Astrocyte (in vitro differentiated cells and primary cell): ENCODE results near the gene RASGRF2. TPM values are rescaled to one million over a fixed set of nuclear protein-coding genes. Genes with fewer than 3 reads are reported as not detected.

Experiments used
- DNase-seq: peaks from one replicate; pipeline ENCODE4 v3.0.0-alpha.2; 2010; ENCODE audit warnings: low read depth
- FAIRE-seq: peaks from 2 replicates; lab custom pipeline; 2011; peaks lifted over from hg19 to GRCh38; lab: Jason Lieb, UNC
- H2AFZ ChIP-seq: 2 replicates; pipeline ENCODE4 v1.6.0; 2012; ENCODE audit warnings: low read depth, low read length, inconsistent platforms
- H3K27ac ChIP-seq: 2 replicates; pipeline ENCODE4 v1.5.1; 2011; ENCODE audit warnings: low read depth, low read length, inconsistent platforms
- H3K27me3 ChIP-seq: 2 replicates; pipeline ENCODE4 v1.6.0; 2011; ENCODE audit warnings: low read length, inconsistent platforms; ENCODE audit not compliant: insufficient read depth
- H3K36me3 ChIP-seq: 2 replicates; pipeline ENCODE4 v1.5.1; 2011; ENCODE audit warnings: low read length, inconsistent platforms; ENCODE audit not compliant: insufficient read depth
- H3K4me1 ChIP-seq: 2 replicates; pipeline ENCODE4 v1.5.1; 2011; ENCODE audit warnings: low read length, inconsistent platforms; ENCODE audit not compliant: insufficient read depth
- H3K4me2 ChIP-seq: 2 replicates; pipeline ENCODE4 v1.6.0; 2012; ENCODE audit warnings: low read length, inconsistent platforms
- H3K4me3 ChIP-seq: 2 replicates; pipeline ENCODE4 v1.5.1; 2011; ENCODE audit warnings: low read depth, mild to moderate bottlenecking, low read length, inconsistent platforms; ENCODE audit not compliant: insufficient read depth
- H3K79me2 ChIP-seq: 2 replicates; pipeline ENCODE4 v1.6.0; 2012; ENCODE audit warnings: mild to moderate bottlenecking, low read length, inconsistent platforms; ENCODE audit not compliant: insufficient read depth
- H3K9ac ChIP-seq: 2 replicates; pipeline ENCODE4 v1.6.0; 2012; ENCODE audit warnings: mild to moderate bottlenecking, low read length, inconsistent platforms
- H3K9me3 ChIP-seq: 2 replicates; pipeline ENCODE4 v1.5.1; 2012; ENCODE audit warnings: low read depth, mild to moderate bottlenecking, low read length, inconsistent platforms; ENCODE audit not compliant: insufficient read depth
- H4K20me1 ChIP-seq: 2 replicates; pipeline ENCODE4 v1.6.0; 2012; ENCODE audit warnings: low read length, inconsistent platforms; ENCODE audit not compliant: insufficient read depth
- H3K27ac Mint-ChIP-seq: one replicate; pipeline ENCODE4 v1.8.0; 2021; ENCODE audit warnings: mild to moderate bottlenecking, mixed read lengths; ENCODE audit not compliant: unreplicated experiment
- H3K27me3 Mint-ChIP-seq: one replicate; pipeline ENCODE4 v1.8.0; 2021; ENCODE audit warnings: low read depth, mixed read lengths; ENCODE audit not compliant: unreplicated experiment
- H3K36me3 Mint-ChIP-seq: one replicate; pipeline ENCODE4 v1.8.0; 2021; ENCODE audit warnings: low read depth, mixed read lengths; ENCODE audit not compliant: unreplicated experiment
- H3K4me1 Mint-ChIP-seq: one replicate; pipeline ENCODE4 v1.8.0; 2021; ENCODE audit warnings: low read depth, mixed read lengths; ENCODE audit not compliant: unreplicated experiment
- H3K4me3 Mint-ChIP-seq: one replicate; pipeline ENCODE4 v1.8.0; 2021; ENCODE audit warnings: mild to moderate bottlenecking, moderate library complexity, mixed read lengths; ENCODE audit not compliant: unreplicated experiment
- H3K9me3 Mint-ChIP-seq: one replicate; pipeline ENCODE4 v1.8.0; 2021; ENCODE audit warnings: mild to moderate bottlenecking, mixed read lengths; ENCODE audit not compliant: unreplicated experiment
- CTCF ChIP-seq: IDR thresholded peaks from 2 replicates; pipeline ENCODE4 v1.5.1; 2011; ENCODE audit warnings: low read depth, mild to moderate bottlenecking, inconsistent platforms, low read length, moderate library complexity; ENCODE audit not compliant: insufficient read depth
- EZH2 ChIP-seq: IDR thresholded peaks from 2 replicates; pipeline ENCODE4 v1.6.1; 2012; ENCODE audit warnings: mild to moderate bottlenecking, low read length, inconsistent platforms; ENCODE audit not compliant: insufficient read depth
- total RNA-seq: library from RNA; stranded (reverse); gene quantifications from 2 replicates; pipeline ENCODE4 v1.2.1, GENCODE V29; 2021

The RASGRF2 gene
- total RNA-seq, 1 donor from 2014 or later: 8.0 TPM

GRCh38 chr5:80988419-80988935 lies 28.3 kb downstream of the RASGRF2 start:
- no peaks in the 10 kb centered on the region for H3K36me3 ChIP-seq
- H3K9me3 ChIP-seq: no peaks in the 10 kb centered on the region
- no peaks in the 10 kb centered on the region for H3K27me3 ChIP-seq
- H3K4me3 ChIP-seq: no peak overlapping the region
- no peak overlapping the region for H2AFZ ChIP-seq
- H3K4me1 ChIP-seq: no peaks in the 10 kb centered on the region
- no peaks in the 10 kb centered on the region for H3K79me2 ChIP-seq
- H3K9me3 Mint-ChIP-seq: no peaks in the 10 kb centered on the region
- no peak overlapping the region for H3K4me3 Mint-ChIP-seq
- no peak overlapping the region for H3K27ac Mint-ChIP-seq
- H3K36me3 Mint-ChIP-seq: no peaks in the 10 kb centered on the region
- H3K9ac ChIP-seq: no peak overlapping the region
- peaks cover 10% of the 10 kb centered on the region for H3K4me1 Mint-ChIP-seq
- H3K27ac ChIP-seq: no peak overlapping the region
- H3K27me3 Mint-ChIP-seq: peaks cover 3% of the 10 kb centered on the region
- DNase-seq (no peak), FAIRE-seq (no peak)
- H4K20me1 ChIP-seq: peaks cover 10% of the 10 kb centered on the region
- no peak overlapping the region for H3K4me2 ChIP-seq
- TF ChIP-seq EZH2: no peak
- no peak for TF ChIP-seq CTCF

GRCh38 chr5:80989883-80990282 lies 29.7 kb downstream of the RASGRF2 start:
- Histone ChIP-seq H3K4me2 (no peak overlapping the region), H3K4me3 (no peak overlapping the region), H3K36me3 (no peaks in the 10 kb centered on the region), H3K9ac (no peak overlapping the region), H3K27ac (no peak overlapping the region), H2AFZ (no peak overlapping the region), H4K20me1 (peaks cover 10% of the 10 kb centered on the region), H3K79me2 (no peaks in the 10 kb centered on the region), H3K4me1 (no peaks in the 10 kb centered on the region), H3K9me3 (no peaks in the 10 kb centered on the region), H3K27me3 (no peaks in the 10 kb centered on the region)
- Mint-ChIP-seq H3K9me3 (no peaks in the 10 kb centered on the region), H3K4me1 (peaks cover 10% of the 10 kb centered on the region), H3K36me3 (no peaks in the 10 kb centered on the region), H3K27me3 (peaks cover 2% of the 10 kb centered on the region), H3K4me3 (no peak overlapping the region), H3K27ac (no peak overlapping the region)
- FAIRE-seq (no peak), DNase-seq (no peak)
- TF ChIP-seq EZH2: no peak
- TF ChIP-seq CTCF: no peak

GRCh38 chr5:80990527-80990926 lies 30.4 kb downstream of the RASGRF2 start:
- no peak overlapping the region for H3K27ac ChIP-seq
- Mint-ChIP-seq H3K4me3 (no peak overlapping the region), H3K4me1 (peaks cover 10% of the 10 kb centered on the region), H3K27ac (no peak overlapping the region), H3K27me3 (peaks cover 2% of the 10 kb centered on the region), H3K36me3 (no peaks in the 10 kb centered on the region), H3K9me3 (no peaks in the 10 kb centered on the region)
- H3K9ac ChIP-seq: no peak overlapping the region
- H3K4me2 ChIP-seq: no peak overlapping the region
- TF ChIP-seq CTCF: no peak
- no peak for TF ChIP-seq EZH2
- FAIRE-seq (no peak), DNase-seq (no peak)
- no peaks in the 10 kb centered on the region for H3K27me3 ChIP-seq
- no peaks in the 10 kb centered on the region for H3K9me3 ChIP-seq
- H4K20me1 ChIP-seq: peaks cover 10% of the 10 kb centered on the region
- no peak overlapping the region for H2AFZ ChIP-seq
- H3K36me3 ChIP-seq: no peaks in the 10 kb centered on the region
- no peaks in the 10 kb centered on the region for H3K4me1 ChIP-seq
- H3K4me3 ChIP-seq: no peak overlapping the region
- H3K79me2 ChIP-seq: no peaks in the 10 kb centered on the region
